Measurements from ENCODE around the gene CANX. TPM values are rescaled to one million over a fixed set of nuclear protein-coding genes. Genes with fewer than 3 reads are reported as not detected.
"Not testable (repeated sequence)": the region's sequence is repeated elsewhere in the genome, so short reads cannot be mapped to it uniquely, and the experiment has no call there.

Gene CANX
- 514 and 546 TPM in 2 replicates for total RNA-seq

GRCh38 chr5:179698935-179699615 lies at the start of gene CANX:
TSS of gene CANX (plus strand) at chr5:179698967. CDS start at chr5:179705682, 6,715 bp downstream.
- Mint-ChIP-seq H3K9me3 (no peaks in the 10 kb centered on the region), H3K36me3 (ENCODE audit: low read depth) (peaks cover 35% of the 10 kb centered on the region), H3K4me3 (peak within 1 kb of the TSS; percentile 89), H3K27me3 (no peaks in the 10 kb centered on the region), H3K27ac (peak within 1 kb of the TSS; percentile 99), H3K4me1 (peaks cover 35% of the 10 kb centered on the region)
- no peak for DNase-seq
- intact Hi-C loops (cut with micrococcal nuclease): loop anchor here (1.0 to 5.0 kb wide), 8 partner anchors 21 to 1104 kb away; partner anchors contain the start of genes HNRNPH1, MAML1, MGAT1 and MGAT4B

GRCh38 chr5:179649166-179649703 lies 49.5 kb upstream of the CANX start:
- H3K4me1 Mint-ChIP-seq; H3K27ac Mint-ChIP-seq; H3K9me3 Mint-ChIP-seq; H3K27me3 Mint-ChIP-seq; H3K4me3 Mint-ChIP-seq; H3K36me3 Mint-ChIP-seq (ENCODE audit: low read depth); DNase-seq; intact Hi-C loops (cut with micrococcal nuclease): not testable (repeated sequence)

- H3K36me3 Mint-ChIP-seq (ENCODE audit: low read depth); H3K27ac Mint-ChIP-seq; H3K9me3 Mint-ChIP-seq; H3K27me3 Mint-ChIP-seq; DNase-seq; intact Hi-C loops (cut with micrococcal nuclease); H3K4me3 Mint-ChIP-seq; H3K4me1 Mint-ChIP-seq: not testable (repeated sequence)
These were observed 48.5 kb upstream of the CANX start for GRCh38 chr5:179650245-179650644.

- intact Hi-C loops (cut with micrococcal nuclease); H3K27me3 Mint-ChIP-seq; H3K4me1 Mint-ChIP-seq: not testable (repeated sequence)
These were observed 45.6 kb upstream of the CANX start for GRCh38 chr5:179653135-179653534.

GRCh38 chr5:179657302-179658178 lies 41.2 kb upstream of the CANX start:
- H3K36me3 Mint-ChIP-seq (ENCODE audit: low read depth); H3K9me3 Mint-ChIP-seq; H3K27me3 Mint-ChIP-seq; H3K4me1 Mint-ChIP-seq; DNase-seq; H3K27ac Mint-ChIP-seq; intact Hi-C loops (cut with micrococcal nuclease): not testable (repeated sequence)
- peak overlapping the region; percentile 83 for H3K4me3 Mint-ChIP-seq

More at GRCh38 chr5:179653135-179653534, 45.6 kb upstream of the CANX start:
- not testable (repeated sequence) for DNase-seq; H3K4me3 Mint-ChIP-seq; H3K27ac Mint-ChIP-seq; H3K9me3 Mint-ChIP-seq; H3K36me3 Mint-ChIP-seq (ENCODE audit: low read depth)

GRCh38 chr5:179658179-179658856 lies 40.4 kb upstream of the CANX start:
- H3K27ac Mint-ChIP-seq; intact Hi-C loops (cut with micrococcal nuclease); H3K4me1 Mint-ChIP-seq; H3K9me3 Mint-ChIP-seq; H3K36me3 Mint-ChIP-seq (ENCODE audit: low read depth); H3K27me3 Mint-ChIP-seq: not testable (repeated sequence)
- DNase-seq: peak; percentile 70
- peak overlapping the region; percentile 83 for H3K4me3 Mint-ChIP-seq

- H3K36me3 Mint-ChIP-seq (ENCODE audit: low read depth); H3K27me3 Mint-ChIP-seq; H3K9me3 Mint-ChIP-seq; DNase-seq; H3K4me3 Mint-ChIP-seq; H3K4me1 Mint-ChIP-seq; H3K27ac Mint-ChIP-seq: not testable (repeated sequence)
- intact Hi-C loops (cut with micrococcal nuclease): loop anchor here (2.0 kb wide), 1 partner anchor 23 kb away; no protein-coding TSS in a partner anchor
These were observed 37.1 kb upstream of the CANX start for GRCh38 chr5:179661647-179662046.

GRCh38 chr5:179668391-179668790 lies 30.4 kb upstream of the CANX start:
- H3K36me3 Mint-ChIP-seq (ENCODE audit: low read depth): no peaks in the 10 kb centered on the region
- intact Hi-C loops (cut with micrococcal nuclease): no loop called here
- no peak overlapping the region for H3K4me3 Mint-ChIP-seq
- no peak overlapping the region for H3K27ac Mint-ChIP-seq
- H3K27me3 Mint-ChIP-seq: no peaks in the 10 kb centered on the region
- DNase-seq: peak; percentile 78
- H3K4me1 Mint-ChIP-seq: no peaks in the 10 kb centered on the region
- H3K9me3 Mint-ChIP-seq: no peaks in the 10 kb centered on the region

GRCh38 chr5:179678223-179679013 lies 20.3 kb upstream of the CANX start:
- intact Hi-C loops (cut with micrococcal nuclease): loop anchor here (1.0 to 5.0 kb wide), 5 partner anchors 20 to 394 kb away; partner anchors contain the start of genes CANX, HNRNPH1, MAML1 and RNF130

GRCh38 chr5:179679014-179679674 lies 19.6 kb upstream of the CANX start:
- peak; percentile 91 for DNase-seq
- intact Hi-C loops (cut with micrococcal nuclease): loop anchor here (5.0 kb wide), 2 partner anchors 118 to 393 kb away; partner anchors contain the start of gene RNF130
- peaks cover 4% of the 10 kb centered on the region for H3K9me3 Mint-ChIP-seq
- H3K27me3 Mint-ChIP-seq: no peaks in the 10 kb centered on the region
- H3K36me3 Mint-ChIP-seq (ENCODE audit: low read depth): peaks cover 39% of the 10 kb centered on the region
- peak overlapping the region; percentile 100 for H3K4me3 Mint-ChIP-seq
- H3K4me1 Mint-ChIP-seq: peaks cover 31% of the 10 kb centered on the region
- H3K27ac Mint-ChIP-seq: peak overlapping the region; percentile 99

More at GRCh38 chr5:179678223-179679013, 20.3 kb upstream of the CANX start:
- peak; percentile 98 for DNase-seq
- Mint-ChIP-seq H3K27ac (peak overlapping the region; percentile 99), H3K4me1 (peaks cover 31% of the 10 kb centered on the region), H3K27me3 (no peaks in the 10 kb centered on the region), H3K4me3 (peak overlapping the region; percentile 100), H3K9me3 (peaks cover 4% of the 10 kb centered on the region), H3K36me3 (ENCODE audit: low read depth) (peaks cover 36% of the 10 kb centered on the region)

GRCh38 chr5:179680014-179680779 lies 18.6 kb upstream of the CANX start:
- Mint-ChIP-seq H3K4me1 (peaks cover 31% of the 10 kb centered on the region), H3K27me3 (no peaks in the 10 kb centered on the region), H3K36me3 (ENCODE audit: low read depth) (peaks cover 34% of the 10 kb centered on the region), H3K27ac (peak overlapping the region; percentile 51), H3K9me3 (peaks cover 4% of the 10 kb centered on the region), H3K4me3 (peak overlapping the region; percentile 100)
- DNase-seq: no peak
- intact Hi-C loops (cut with micrococcal nuclease): no loop called here
